MM.1S (cell line): ENCODE measurements around the gene SOBP.

Source experiments
- DNase-seq: peaks from one replicate; pipeline ENCODE4 v3.0.0-alpha.2; 2015
- H2AFZ ChIP-seq: fragments of 300-600 bp; sonication (generic); 2 replicates; pipeline ENCODE4 v1.6.0; 2016; ENCODE audit warnings: antibody characterized with exemption, low read length
- H3F3A ChIP-seq: fragments of 300-600 bp; sonication (generic); 2 replicates; pipeline ENCODE4 v1.6.1; 2016; ENCODE audit warnings: mild to moderate bottlenecking, antibody characterized with exemption, low read length, moderate library complexity, mixed read lengths; ENCODE audit not compliant: insufficient read depth
- H3K27ac ChIP-seq: fragments of 300-600 bp; sonication (generic); 2 replicates; pipeline ENCODE4 v1.5.1; 2016; ENCODE audit warnings: mild to moderate bottlenecking, low read length
- H3K27me3 ChIP-seq: fragments of 300-600 bp; sonication (generic); replicated peaks from 2 replicates; pipeline ENCODE4 v1.6.0; 2016; ENCODE audit warnings: low read length; ENCODE audit not compliant: insufficient read depth
- H3K36me3 ChIP-seq: fragments of 300-600 bp; sonication (generic); replicated peaks from 2 replicates; pipeline ENCODE4 v1.6.1; 2016; ENCODE audit warnings: mild to moderate bottlenecking, low read length, mixed read lengths; ENCODE audit not compliant: insufficient read depth
- H3K4me1 ChIP-seq: fragments of 300-600 bp; sonication (generic); 2 replicates; pipeline ENCODE4 v1.6.1; 2016; ENCODE audit warnings: low read length, mixed read lengths
- H3K4me2 ChIP-seq: fragments of 300-600 bp; sonication (generic); 2 replicates; pipeline ENCODE4 v1.6.0; 2016; ENCODE audit warnings: low read depth, low read length
- H3K4me3 ChIP-seq: fragments of 300-600 bp; sonication (generic); 2 replicates; pipeline ENCODE4 v1.5.1; 2016; ENCODE audit warnings: low read length, mixed read lengths
- H3K79me2 ChIP-seq: fragments of 300-600 bp; sonication (generic); 2 replicates; pipeline ENCODE4 v1.6.1; 2016; ENCODE audit warnings: mixed run types, low read length, mixed read lengths
- H3K9ac ChIP-seq: fragments of 300-600 bp; sonication (generic); 2 replicates; pipeline ENCODE4 v1.6.1; 2016; ENCODE audit warnings: low read length, mixed read lengths
- H3K9me2 ChIP-seq: fragments of 300-600 bp; sonication (generic); replicated peaks from 2 replicates; pipeline ENCODE4 v1.6.1; 2016; ENCODE audit warnings: mild to moderate bottlenecking, low read length, mixed read lengths; ENCODE audit not compliant: insufficient read depth
- H3K9me3 ChIP-seq: fragments of 300-600 bp; sonication (generic); replicated peaks from 2 replicates; pipeline ENCODE4 v1.6.1; 2016; ENCODE audit warnings: mild to moderate bottlenecking, low read length, mixed read lengths; ENCODE audit not compliant: insufficient read depth
- H4K20me1 ChIP-seq: fragments of 300-600 bp; sonication (generic); 2 replicates; pipeline ENCODE4 v1.6.1; 2016; ENCODE audit warnings: mild to moderate bottlenecking, low read length, moderate library complexity, mixed read lengths; ENCODE audit not compliant: insufficient read depth
- CTCF ChIP-seq: fragments of 300-600 bp; sonication (generic); IDR thresholded peaks from 2 replicates; pipeline ENCODE4 v1.5.1; 2016; ENCODE audit warnings: antibody characterized with exemption, low read length, mixed read lengths
- EZH2 ChIP-seq: fragments of 300-600 bp; sonication (generic); optimal IDR thresholded peaks from 2 replicates; pipeline ENCODE3; 2017; ENCODE audit warnings: low read depth, mild to moderate bottlenecking, antibody characterized with exemption, low read length, mixed read lengths
- EZH2phosphoT487 ChIP-seq: fragments of 300-600 bp; sonication (generic); IDR thresholded peaks from 2 replicates; pipeline ENCODE4 v1.6.1; 2018; ENCODE audit warnings: antibody characterized with exemption, low read length

The SOBP gene

DNA sequence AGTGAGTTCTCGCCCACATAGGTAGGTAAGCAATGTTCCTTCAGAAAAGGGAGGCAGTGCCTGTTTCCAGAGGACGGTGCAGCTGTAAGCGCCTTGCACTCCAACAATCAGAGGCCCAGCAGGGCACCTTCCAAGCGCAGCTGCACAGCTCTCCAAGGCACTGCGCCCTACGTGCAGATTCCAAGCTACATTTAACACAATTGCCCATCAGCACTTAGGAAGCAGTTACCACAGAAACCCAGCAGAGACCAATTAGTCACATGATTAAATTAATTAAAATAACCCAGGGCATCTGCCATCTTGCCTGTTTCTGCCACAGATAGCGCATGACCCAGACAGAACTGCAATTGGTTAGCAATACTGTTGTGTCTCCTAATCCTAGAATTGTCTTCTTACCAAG is 65.5 kb downstream of the SOBP start:
- Histone ChIP-seq H4K20me1 (no peaks in the 10 kb centered on the region), H3K9me2 (no peaks in the 10 kb centered on the region), H3K4me2 (no peak overlapping the region), H2AFZ (no peak overlapping the region), H3F3A (no peaks in the 10 kb centered on the region), H3K9ac (no peak overlapping the region), H3K27ac (no peak overlapping the region), H3K79me2 (no peaks in the 10 kb centered on the region), H3K4me3 (no peak overlapping the region), H3K4me1 (0 out of 2 replicates have a peak, but pooled peaks cover 3% of the 10 kb centered on the region), H3K36me3 (no peaks in the 10 kb centered on the region), H3K27me3 (no peaks in the 10 kb centered on the region), H3K9me3 (no peaks in the 10 kb centered on the region)
- no peak for DNase-seq
- TF ChIP-seq EZH2phosphoT487, result no peak
- no peak for TF ChIP-seq CTCF
- no peak for TF ChIP-seq EZH2

DNA sequence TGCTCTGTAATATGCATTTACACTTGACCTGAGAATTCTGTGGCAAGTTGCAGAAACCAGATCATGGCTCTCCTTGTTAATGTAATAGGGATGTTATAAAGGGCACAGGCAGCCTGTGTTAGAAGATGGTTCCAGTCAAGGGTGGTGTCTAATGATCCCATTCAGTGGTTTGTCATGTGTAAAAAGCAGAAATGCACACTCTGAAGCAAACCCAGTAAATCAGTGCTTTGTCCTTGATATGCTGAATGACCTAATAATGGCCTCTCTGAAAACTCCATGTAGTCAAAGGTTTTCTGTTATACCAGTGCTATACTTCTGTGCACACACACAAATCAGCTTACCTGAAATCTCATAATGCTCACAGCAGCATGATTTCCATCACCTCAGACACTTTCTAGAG is 66.2 kb downstream of the SOBP start:
- Histone ChIP-seq H3K36me3 (no peaks in the 10 kb centered on the region), H3K9me3 (no peaks in the 10 kb centered on the region), H3K27ac (no peak overlapping the region), H3K4me1 (0 out of 2 replicates have a peak, but pooled peaks cover 5% of the 10 kb centered on the region), H3K9me2 (no peaks in the 10 kb centered on the region), H3K27me3 (no peaks in the 10 kb centered on the region), H3K9ac (no peak overlapping the region), H4K20me1 (no peaks in the 10 kb centered on the region), H3F3A (no peaks in the 10 kb centered on the region), H3K79me2 (no peaks in the 10 kb centered on the region), H3K4me2 (no peak overlapping the region), H3K4me3 (no peak overlapping the region), H2AFZ (no peak overlapping the region)
- no peak for TF ChIP-seq CTCF
- no peak for TF ChIP-seq EZH2
- no peak for TF ChIP-seq EZH2phosphoT487
- DNase-seq, result no peak

DNA sequence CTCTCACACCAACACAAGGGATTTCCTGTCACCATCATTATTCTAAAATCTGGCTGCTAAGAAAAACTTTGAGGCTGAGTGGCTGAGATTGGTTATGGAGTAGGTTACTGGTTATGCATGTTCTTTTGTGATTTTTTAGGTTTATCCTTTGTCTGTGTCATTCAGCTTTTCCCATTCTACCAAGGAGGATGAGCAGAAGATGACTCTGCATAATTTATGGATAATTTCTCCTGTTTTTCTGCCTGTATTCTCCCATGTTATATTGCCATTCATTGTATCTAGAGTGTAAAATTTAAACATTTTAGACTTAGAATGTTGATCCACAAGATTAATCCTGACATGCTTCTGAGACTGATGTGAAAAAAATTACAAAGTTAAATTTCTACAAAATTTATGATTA is 67.8 kb downstream of the SOBP start:
- Histone ChIP-seq H3F3A (no peaks in the 10 kb centered on the region), H3K9me3 (no peaks in the 10 kb centered on the region), H3K36me3 (no peaks in the 10 kb centered on the region), H4K20me1 (no peaks in the 10 kb centered on the region), H3K9me2 (no peaks in the 10 kb centered on the region), H3K4me2 (no peak overlapping the region), H3K27ac (no peak overlapping the region), H3K9ac (no peak overlapping the region), H3K4me3 (no peak overlapping the region), H2AFZ (no peak overlapping the region), H3K27me3 (no peaks in the 10 kb centered on the region), H3K79me2 (no peaks in the 10 kb centered on the region), H3K4me1 (0 out of 2 replicates have a peak, but pooled peaks cover 5% of the 10 kb centered on the region)
- no peak for DNase-seq
- TF ChIP-seq CTCF (no peak), EZH2 (no peak), EZH2phosphoT487 (no peak)
